ENCODE measurements around the gene CKAP5. TPM values are rescaled to one million over a fixed set of nuclear protein-coding genes. Genes with fewer than 3 reads are reported as not detected.

The CKAP5 gene
- total RNA-seq, 1 experiment from 2014 or later = 166 TPM

DNA sequence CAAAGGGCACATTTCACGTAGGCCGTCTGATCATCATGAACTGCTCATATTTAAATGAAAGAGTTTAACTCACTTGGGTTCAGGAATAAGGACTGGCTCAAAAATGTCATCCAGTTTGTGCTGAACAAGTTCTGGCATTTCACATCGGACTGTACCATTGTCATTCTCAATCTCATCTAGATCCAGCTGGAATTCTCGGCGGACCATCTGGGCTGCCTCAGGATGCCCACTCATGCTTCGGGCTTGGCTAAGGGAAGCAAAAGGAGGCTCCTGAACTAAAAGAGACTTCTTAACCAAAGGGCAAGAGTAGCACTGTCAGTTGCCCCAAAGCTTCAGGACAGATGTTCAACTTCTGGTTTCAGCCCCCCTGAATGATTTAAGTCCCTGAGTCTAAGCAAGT is 86.9 kb downstream of the CKAP5 start:
- no peak overlapping the region for H3K4me3 ChIP-seq (replicated peaks in 1 of 2; ENCODE audit: low read depth in 1 of 2, low read length in 2 of 2)
- no peaks in the 10 kb centered on the region for H3K79me2 ChIP-seq (ENCODE audit: insufficient read depth, low read length)
- no peak overlapping the region for H3K4me2 ChIP-seq (ENCODE audit: low read length)
- H3K36me3 ChIP-seq (ENCODE audit: control insufficient read depth in 1 of 2, insufficient read depth in 2 of 2, low read length in 2 of 2) = peaks cover 76 to 79% of the 10 kb centered on the region in 2 experiments
- DNase-seq (ENCODE audit: low read depth, low spot score) (no peak), ATAC-seq (no peak)
- no peak overlapping the region for H2AFZ ChIP-seq (ENCODE audit: low read depth, low read length, poor library complexity, severe bottlenecking)
- H3K9me2 ChIP-seq (ENCODE audit: insufficient read depth) = no peaks in the 10 kb centered on the region
- ChIA-PET POLR2A (no interaction called here), CTCF (no interaction called here), RAD21 (ENCODE audit: low non-redundant PET in 1 of 2, low total read pairs in 2 of 2, uncharacterized antibody in 2 of 2, unreplicated experiment in 2 of 2) (no interaction called here)
- no peaks in the 10 kb centered on the region for H3K27me3 ChIP-seq (ENCODE audit: insufficient read depth, low read length)
- no peak for TF ChIP-seq SIN3A (IDR thresholded peaks at IDR 0.05; ENCODE audit: low read depth)
- no peak for TF ChIP-seq TCF7L2 (IDR thresholded peaks at IDR 0.05; ENCODE audit: borderline replicate concordance, extremely low read depth, insufficient read depth, insufficient read length)
- TF ChIP-seq, protein P1, sequence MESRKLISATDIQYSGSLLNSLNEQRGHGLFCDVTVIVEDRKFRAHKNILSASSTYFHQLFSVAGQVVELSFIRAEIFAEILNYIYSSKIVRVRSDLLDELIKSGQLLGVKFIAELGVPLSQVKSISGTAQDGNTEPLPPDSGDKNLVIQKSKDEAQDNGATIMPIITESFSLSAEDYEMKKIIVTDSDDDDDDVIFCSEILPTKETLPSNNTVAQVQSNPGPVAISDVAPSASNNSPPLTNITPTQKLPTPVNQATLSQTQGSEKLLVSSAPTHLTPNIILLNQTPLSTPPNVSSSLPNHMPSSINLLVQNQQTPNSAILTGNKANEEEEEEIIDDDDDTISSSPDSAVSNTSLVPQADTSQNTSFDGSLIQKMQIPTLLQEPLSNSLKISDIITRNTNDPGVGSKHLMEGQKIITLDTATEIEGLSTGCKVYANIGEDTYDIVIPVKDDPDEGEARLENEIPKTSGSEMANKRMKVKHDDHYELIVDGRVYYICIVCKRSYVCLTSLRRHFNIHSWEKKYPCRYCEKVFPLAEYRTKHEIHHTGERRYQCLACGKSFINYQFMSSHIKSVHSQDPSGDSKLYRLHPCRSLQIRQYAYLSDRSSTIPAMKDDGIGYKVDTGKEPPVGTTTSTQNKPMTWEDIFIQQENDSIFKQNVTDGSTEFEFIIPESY (IDR thresholded peaks at IDR 0.05; ENCODE audit: extremely low read depth, insufficient replicate concordance, low read length) = no peak
- no peak for TF ChIP-seq FOSL1 (IDR thresholded peaks at IDR 0.05; ENCODE audit: low read depth)
- TF ChIP-seq EZH2 (IDR thresholded peaks at IDR 0.05) = no peak
- TF ChIP-seq ELF1 (IDR thresholded peaks at IDR 0.05; ENCODE audit: borderline replicate concordance, low read depth) = no peak
- TF ChIP-seq POLR2AphosphoS5 (IDR thresholded peaks at IDR 0.05; ENCODE audit: low read depth, low read length) = no peak
- H3K27ac ChIP-seq (ENCODE audit: low read depth, low read length) = no peak overlapping the region
- no peaks in the 10 kb centered on the region for H3K9me3 ChIP-seq (ENCODE audit: control insufficient read depth in 1 of 2, insufficient read depth in 1 of 2, low read depth in 1 of 2, low read length in 2 of 2)
- no TSS peak for BruUV-seq (replicated peaks)
- H3K4me1 ChIP-seq (ENCODE audit: control insufficient read depth in 1 of 2, insufficient read depth in 2 of 2, low read length in 2 of 2) = peaks cover 0 to 21% of the 10 kb centered on the region in 2 experiments; a peak in 3 of 4 replicates
- peaks cover 3% of the 10 kb centered on the region; the same call in 1 of the 2 replicates for H4K20me1 ChIP-seq (ENCODE audit: insufficient read depth)
- intact Hi-C loops (cut with micrococcal nuclease) = no loop called here
- H3K9ac ChIP-seq (ENCODE audit: low read length) = no peak overlapping the region

DNA sequence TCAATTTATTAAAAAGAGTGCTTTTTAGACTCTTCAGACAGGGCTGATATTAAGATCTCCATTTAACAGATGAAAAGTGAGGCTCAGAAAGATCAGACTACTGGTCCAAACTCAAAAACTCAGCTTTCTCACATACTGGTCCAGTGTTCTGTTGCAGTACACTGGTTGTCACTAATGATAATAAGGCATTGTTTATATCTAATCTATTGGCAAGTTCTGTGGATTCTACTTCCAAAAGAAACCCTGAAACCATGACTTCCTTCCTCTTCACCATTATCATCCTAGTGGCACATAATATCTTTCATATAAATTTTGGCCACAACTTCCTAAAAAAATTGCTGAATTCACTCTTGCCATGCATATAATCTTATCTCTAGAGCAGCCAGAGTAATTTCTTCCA is 90.1 kb downstream of the CKAP5 start:
- H3K4me2 ChIP-seq (ENCODE audit: low read length) = peak overlapping the region; percentile 10
- DNase-seq (ENCODE audit: low read depth, low spot score) (no peak), ATAC-seq (no peak)
- peaks cover 3% of the 10 kb centered on the region; the same call in 1 of the 2 replicates for H4K20me1 ChIP-seq (ENCODE audit: insufficient read depth)
- H3K36me3 ChIP-seq (ENCODE audit: control insufficient read depth in 1 of 2, insufficient read depth in 2 of 2, low read length in 2 of 2) = peaks cover 61 to 72% of the 10 kb centered on the region in 2 experiments
- RAD21 ChIA-PET (ENCODE audit: low non-redundant PET in 1 of 2, low total read pairs in 2 of 2, uncharacterized antibody in 2 of 2, unreplicated experiment in 2 of 2) = no interaction called here
- no peak overlapping the region for H3K27ac ChIP-seq (ENCODE audit: low read depth, low read length)
- no TSS peak for BruUV-seq (replicated peaks)
- no peaks in the 10 kb centered on the region for H3K9me3 ChIP-seq (ENCODE audit: control insufficient read depth in 1 of 2, insufficient read depth in 1 of 2, low read depth in 1 of 2, low read length in 2 of 2)
- H3K27me3 ChIP-seq (ENCODE audit: insufficient read depth, low read length) = no peaks in the 10 kb centered on the region
- H3K4me1 ChIP-seq (ENCODE audit: control insufficient read depth in 1 of 2, insufficient read depth in 2 of 2, low read length in 2 of 2) = peaks cover 0 to 21% of the 10 kb centered on the region in 2 experiments; a peak in 3 of 4 replicates
- H2AFZ ChIP-seq (ENCODE audit: low read depth, low read length, poor library complexity, severe bottlenecking) = no peak overlapping the region
- intact Hi-C loops (cut with micrococcal nuclease) = loop anchor here (2.0 kb wide), 1 partner anchor 45 kb away; no protein-coding TSS in a partner anchor
- POLR2A ChIA-PET = no interaction called here
- no peaks in the 10 kb centered on the region for H3K9me2 ChIP-seq (ENCODE audit: insufficient read depth)
- no peaks in the 10 kb centered on the region for H3K79me2 ChIP-seq (ENCODE audit: insufficient read depth, low read length)
- CTCF ChIA-PET = no interaction called here
- H3K9ac ChIP-seq (ENCODE audit: low read length) = 0 out of 2 replicates have a peak overlapping the region, but pooled peaks have one; percentile 4
- no peak overlapping the region for H3K4me3 ChIP-seq (replicated peaks in 1 of 2; ENCODE audit: low read depth in 1 of 2, low read length in 2 of 2)
- TF ChIP-seq, protein P2, sequence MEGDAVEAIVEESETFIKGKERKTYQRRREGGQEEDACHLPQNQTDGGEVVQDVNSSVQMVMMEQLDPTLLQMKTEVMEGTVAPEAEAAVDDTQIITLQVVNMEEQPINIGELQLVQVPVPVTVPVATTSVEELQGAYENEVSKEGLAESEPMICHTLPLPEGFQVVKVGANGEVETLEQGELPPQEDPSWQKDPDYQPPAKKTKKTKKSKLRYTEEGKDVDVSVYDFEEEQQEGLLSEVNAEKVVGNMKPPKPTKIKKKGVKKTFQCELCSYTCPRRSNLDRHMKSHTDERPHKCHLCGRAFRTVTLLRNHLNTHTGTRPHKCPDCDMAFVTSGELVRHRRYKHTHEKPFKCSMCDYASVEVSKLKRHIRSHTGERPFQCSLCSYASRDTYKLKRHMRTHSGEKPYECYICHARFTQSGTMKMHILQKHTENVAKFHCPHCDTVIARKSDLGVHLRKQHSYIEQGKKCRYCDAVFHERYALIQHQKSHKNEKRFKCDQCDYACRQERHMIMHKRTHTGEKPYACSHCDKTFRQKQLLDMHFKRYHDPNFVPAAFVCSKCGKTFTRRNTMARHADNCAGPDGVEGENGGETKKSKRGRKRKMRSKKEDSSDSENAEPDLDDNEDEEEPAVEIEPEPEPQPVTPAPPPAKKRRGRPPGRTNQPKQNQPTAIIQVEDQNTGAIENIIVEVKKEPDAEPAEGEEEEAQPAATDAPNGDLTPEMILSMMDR (IDR thresholded peaks at IDR 0.05 in 2 of 3, conservative IDR thresholded peaks at IDR 0.05 in 1 of 3; ENCODE audit: borderline replicate concordance in 1 of 3, insufficient read depth in 1 of 3, low read depth in 2 of 3, low read length in 2 of 3) = no peak
- TF ChIP-seq EGR1 (IDR thresholded peaks at IDR 0.05; ENCODE audit: low read depth) (no peak), ZFX (IDR thresholded peaks at IDR 0.05) (no peak), POLR2AphosphoS5 (IDR thresholded peaks at IDR 0.05; ENCODE audit: low read depth, low read length) (no peak), YY1 (IDR thresholded peaks at IDR 0.05; ENCODE audit: extremely low read depth, insufficient replicate concordance, low read depth, low read length) (no peak), JUND (IDR thresholded peaks at IDR 0.05) (no peak), SP1 (IDR thresholded peaks at IDR 0.05; ENCODE audit: low read depth) (no peak), EZH2phosphoT487 (IDR thresholded peaks at IDR 0.05; ENCODE audit: borderline replicate concordance) (no peak), FOSL1 (IDR thresholded peaks at IDR 0.05; ENCODE audit: low read depth) (no peak), EZH2 (IDR thresholded peaks at IDR 0.05) (no peak), SRF (IDR thresholded peaks at IDR 0.05; ENCODE audit: low read depth) (no peak), POLR2A (IDR thresholded peaks at IDR 0.05; ENCODE audit: borderline replicate concordance, extremely low read depth, insufficient read depth, insufficient read length) (no peak), TCF7L2 (IDR thresholded peaks at IDR 0.05; ENCODE audit: borderline replicate concordance, extremely low read depth, insufficient read depth, insufficient read length) (no peak), CEBPB (IDR thresholded peaks at IDR 0.05; ENCODE audit: low read depth) (no peak), ZNF274 (IDR thresholded peaks at IDR 0.05; ENCODE audit: low read depth, low read length) (no peak), SIN3A (IDR thresholded peaks at IDR 0.05; ENCODE audit: low read depth) (no peak)
